Tibial nerve (tissue), 4 donors: ENCODE results near the gene CLEC16A. TPM values are rescaled to one million over a fixed set of nuclear protein-coding genes. Genes with fewer than 3 reads are reported as not detected.
A peak's percentile ranks its signal among the peaks of the same experiment; 100 is the strongest.

Experiments used
- DNase-seq, 2 donors: peaks; one replicate each; pipeline ENCODE4 v3.0.0-alpha.2; 2019; ENCODE audit warnings: low spot score in 2 of 2
- H3K27ac ChIP-seq, 4 donors: fragments of 200-600 bp; sonication (generic) in 3 of 4; one replicate each; pipeline ENCODE4 v1.5.1; 2017 to 2019; ENCODE audit warnings: mild to moderate bottlenecking in 1 of 4
- H3K27me3 ChIP-seq, 2 donors: fragments of 200-600 bp; sonication (generic) in 1 of 2; one replicate each; pipeline versions ENCODE4 v1.5.1 to v1.6.0; 2017 to 2019
- H3K36me3 ChIP-seq, 3 donors: fragments of 200-600 bp; sonication (generic); one replicate each; pipeline ENCODE4 v1.5.1; 2018 to 2019
- H3K4me1 ChIP-seq, 4 donors: fragments of 200-600 bp; sonication (generic) in 3 of 4; one replicate each; pipeline ENCODE4 v1.5.1; 2017 to 2019
- H3K4me3 ChIP-seq, 4 donors: fragments of 200-600 bp; sonication (generic) in 3 of 4; one replicate each; pipeline ENCODE4 v1.5.1; 2017 to 2019; ENCODE audit warnings: mild to moderate bottlenecking in 1 of 4, moderate library complexity in 1 of 4
- H3K9me3 ChIP-seq, 4 donors: fragments of 200-600 bp; sonication (generic) in 3 of 4; one replicate each; pipeline ENCODE4 v1.5.1; 2017 to 2019
- EP300 ChIP-seq, 2 donors: sonication (generic); formaldehyde crosslinking; IDR thresholded peaks; one replicate each; pipeline ENCODE4 v1.6.1; 2017; ENCODE audit warnings: antibody characterized with exemption in 2 of 2, mild to moderate bottlenecking in 1 of 2
- POLR2A ChIP-seq, 2 donors: fragments of 450-650 bp; IDR thresholded peaks; one replicate each; pipeline ENCODE4 v1.6.1; 2017; ENCODE audit warnings: antibody characterized with exemption in 2 of 2, mild to moderate bottlenecking in 2 of 2, moderate library complexity in 2 of 2
- WGBS, 2 donors: methylation state at CpG; one replicate each; pipeline ENCODE4 v1.1.5; 2018; 5-methylcytosine and 5-hydroxymethylcytosine counted together
- total RNA-seq, 4 donors: library from RNA; depleted of rRNA; stranded (reverse); fragments of >200 nt; gene quantifications; one replicate each; pipeline ENCODE4 v1.1.0, GENCODE V29; 2016
- TF ChIP-seq, protein P1 (sequence below), 5 experiments: fragments of 200-600 bp in 3 of 5; fragments of 450-650 bp in 2 of 5; sonication (generic) in 3 of 5; IDR thresholded peaks; one replicate each; pipeline ENCODE4 v1.5.1; 2016 to 2019; ENCODE audit warnings: antibody characterized with exemption in 5 of 5, mild to moderate bottlenecking in 3 of 5, moderate library complexity in 2 of 5

Gene CLEC16A
- total RNA-seq, 4 donors from 2014 or later = 37.4 to 70.2 (median 55.2) TPM

DNA sequence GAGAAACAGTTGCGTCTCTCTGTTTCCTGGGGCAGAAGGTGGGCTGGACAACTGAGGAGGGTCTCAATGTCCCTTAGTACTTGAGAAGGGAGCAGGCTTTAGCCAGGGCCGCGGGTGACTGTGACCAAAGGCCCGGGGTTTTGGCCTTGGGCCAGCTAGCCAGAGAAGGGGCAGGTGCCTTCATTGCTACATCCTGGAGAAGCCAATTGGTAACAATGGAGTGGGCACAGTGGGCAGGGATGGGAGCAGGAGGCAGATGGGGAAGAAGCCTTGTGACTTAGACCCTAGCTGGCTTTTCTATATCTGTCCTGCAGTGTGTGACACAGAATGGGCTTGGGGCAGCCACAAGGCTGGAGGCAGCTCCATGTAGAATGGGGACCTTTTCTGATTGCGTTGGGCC lies 46.0 kb downstream of the CLEC16A start:
- no peak for DNase-seq
- TF ChIP-seq POLR2A (IDR thresholded peaks at IDR 0.05) = no peak
- no peak for TF ChIP-seq EP300 (IDR thresholded peaks at IDR 0.05)
- TF ChIP-seq, protein P1, sequence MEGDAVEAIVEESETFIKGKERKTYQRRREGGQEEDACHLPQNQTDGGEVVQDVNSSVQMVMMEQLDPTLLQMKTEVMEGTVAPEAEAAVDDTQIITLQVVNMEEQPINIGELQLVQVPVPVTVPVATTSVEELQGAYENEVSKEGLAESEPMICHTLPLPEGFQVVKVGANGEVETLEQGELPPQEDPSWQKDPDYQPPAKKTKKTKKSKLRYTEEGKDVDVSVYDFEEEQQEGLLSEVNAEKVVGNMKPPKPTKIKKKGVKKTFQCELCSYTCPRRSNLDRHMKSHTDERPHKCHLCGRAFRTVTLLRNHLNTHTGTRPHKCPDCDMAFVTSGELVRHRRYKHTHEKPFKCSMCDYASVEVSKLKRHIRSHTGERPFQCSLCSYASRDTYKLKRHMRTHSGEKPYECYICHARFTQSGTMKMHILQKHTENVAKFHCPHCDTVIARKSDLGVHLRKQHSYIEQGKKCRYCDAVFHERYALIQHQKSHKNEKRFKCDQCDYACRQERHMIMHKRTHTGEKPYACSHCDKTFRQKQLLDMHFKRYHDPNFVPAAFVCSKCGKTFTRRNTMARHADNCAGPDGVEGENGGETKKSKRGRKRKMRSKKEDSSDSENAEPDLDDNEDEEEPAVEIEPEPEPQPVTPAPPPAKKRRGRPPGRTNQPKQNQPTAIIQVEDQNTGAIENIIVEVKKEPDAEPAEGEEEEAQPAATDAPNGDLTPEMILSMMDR (IDR thresholded peaks at IDR 0.05) = no peak
- 85 to 87% methylated on average over 5 of the region's 5 CpGs for WGBS, 2 donors
- H3K27me3 ChIP-seq = no peaks in the 10 kb centered on the region
- no peak overlapping the region for H3K4me3 ChIP-seq
- no peaks in the 10 kb centered on the region for H3K9me3 ChIP-seq
- no peak overlapping the region for H3K27ac ChIP-seq
- H3K4me1 ChIP-seq = peaks cover 0 to 16% (median 0%) of the 10 kb centered on the region in 4 donors
- peaks cover 0 to 41% (median 20%) of the 10 kb centered on the region in 3 donors for H3K36me3 ChIP-seq

DNA sequence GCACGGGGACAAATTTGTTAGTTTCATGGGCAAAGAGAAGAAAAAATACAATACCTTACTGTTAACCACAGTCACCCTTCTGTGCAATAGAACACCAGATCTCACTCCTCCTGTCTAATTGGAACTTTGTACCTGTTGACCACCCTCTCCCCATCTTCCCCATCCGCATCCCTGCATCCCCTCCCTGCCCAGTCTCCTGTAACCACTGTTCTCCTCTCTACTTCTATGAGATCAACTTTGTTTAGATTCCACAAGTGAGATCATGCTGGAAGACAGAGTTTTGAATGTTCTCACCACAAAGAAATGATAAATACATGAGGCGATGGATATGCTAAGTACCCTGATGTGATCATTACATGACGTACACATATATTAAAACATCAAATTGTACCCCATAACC lies 47.7 kb downstream of the CLEC16A start:
- no peak for TF ChIP-seq POLR2A (IDR thresholded peaks at IDR 0.05)
- TF ChIP-seq EP300 (IDR thresholded peaks at IDR 0.05) = no peak
- TF ChIP-seq, protein P1 (IDR thresholded peaks at IDR 0.05) = no peak
- no peaks in the 10 kb centered on the region for H3K27me3 ChIP-seq
- H3K36me3 ChIP-seq = peaks cover 0 to 57% (median 16%) of the 10 kb centered on the region in 3 donors
- H3K4me1 ChIP-seq = peaks cover 0 to 16% (median 0%) of the 10 kb centered on the region in 4 donors
- no peak for DNase-seq
- 59 to 69% methylated on average over 4 of the region's 4 CpGs for WGBS, 2 donors
- H3K4me3 ChIP-seq = no peak overlapping the region
- no peak overlapping the region for H3K27ac ChIP-seq
- no peaks in the 10 kb centered on the region for H3K9me3 ChIP-seq

DNA sequence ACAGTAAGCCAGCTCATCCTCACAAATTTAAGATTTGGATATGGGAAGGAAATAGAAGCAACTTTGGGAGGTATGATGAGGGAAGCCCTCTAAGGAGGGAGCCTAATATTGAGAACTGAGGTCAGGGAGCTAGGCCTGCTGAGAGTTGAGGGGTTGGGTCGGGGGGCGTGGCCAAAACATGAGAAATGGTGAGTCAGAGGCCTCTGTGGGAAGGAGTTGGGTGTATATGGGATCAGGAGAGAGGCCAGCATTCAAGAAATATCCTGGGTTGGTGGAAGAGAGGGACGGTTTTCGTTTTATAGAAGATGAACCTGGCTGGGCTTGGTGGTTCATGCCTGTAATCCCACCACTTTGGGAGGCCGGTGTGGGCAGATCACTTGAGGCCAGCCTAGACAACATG lies 48.4 kb downstream of the CLEC16A start:
- peaks cover 0 to 54% (median 16%) of the 10 kb centered on the region in 3 donors for H3K36me3 ChIP-seq
- no peaks in the 10 kb centered on the region for H3K27me3 ChIP-seq
- TF ChIP-seq, protein P1 (IDR thresholded peaks at IDR 0.05) = no peak
- TF ChIP-seq EP300 (IDR thresholded peaks at IDR 0.05) (no peak), POLR2A (IDR thresholded peaks at IDR 0.05) (no peak)
- no peaks in the 10 kb centered on the region for H3K9me3 ChIP-seq
- no peak overlapping the region for H3K4me3 ChIP-seq
- peak overlapping the region in 1 of 4 donors; percentile 2 for H3K27ac ChIP-seq
- WGBS, 2 donors = 74 to 76% methylated on average over 5 of the region's 5 CpGs
- DNase-seq = no peak
- peaks cover 0 to 16% (median 0%) of the 10 kb centered on the region in 4 donors for H3K4me1 ChIP-seq

DNA sequence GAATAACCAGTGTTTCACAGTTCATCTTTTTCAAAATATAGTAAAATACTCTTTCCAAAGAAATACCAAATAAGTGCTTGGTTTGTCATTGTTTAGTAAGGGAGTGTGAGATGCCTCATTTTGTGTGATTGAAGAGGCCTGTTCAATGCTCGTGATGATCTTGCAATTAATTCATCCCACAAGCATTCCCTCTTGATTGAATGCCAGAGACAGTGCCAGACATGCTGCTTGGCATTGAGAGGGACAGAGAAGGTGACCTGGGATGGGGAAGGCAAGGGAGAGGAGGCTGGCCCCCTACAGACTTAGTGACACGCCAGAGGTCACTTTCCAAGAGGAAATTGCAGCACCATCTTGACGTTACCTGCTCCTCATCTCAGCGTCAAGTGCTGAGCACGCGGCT lies 49.3 kb downstream of the CLEC16A start:
- Histone ChIP-seq H3K4me1 (peaks cover 0 to 16% (median 0%) of the 10 kb centered on the region in 4 donors), H3K36me3 (peaks cover 0 to 58% (median 12%) of the 10 kb centered on the region in 3 donors), H3K27ac (no peak overlapping the region), H3K27me3 (no peaks in the 10 kb centered on the region), H3K4me3 (no peak overlapping the region), H3K9me3 (no peaks in the 10 kb centered on the region)
- 82 to 85% methylated on average over 6 of the region's 6 CpGs for WGBS, 2 donors
- DNase-seq = no peak
- TF ChIP-seq EP300 (IDR thresholded peaks at IDR 0.05) (no peak), POLR2A (IDR thresholded peaks at IDR 0.05) (no peak)
- TF ChIP-seq, protein P1 (IDR thresholded peaks at IDR 0.05) = no peak

DNA sequence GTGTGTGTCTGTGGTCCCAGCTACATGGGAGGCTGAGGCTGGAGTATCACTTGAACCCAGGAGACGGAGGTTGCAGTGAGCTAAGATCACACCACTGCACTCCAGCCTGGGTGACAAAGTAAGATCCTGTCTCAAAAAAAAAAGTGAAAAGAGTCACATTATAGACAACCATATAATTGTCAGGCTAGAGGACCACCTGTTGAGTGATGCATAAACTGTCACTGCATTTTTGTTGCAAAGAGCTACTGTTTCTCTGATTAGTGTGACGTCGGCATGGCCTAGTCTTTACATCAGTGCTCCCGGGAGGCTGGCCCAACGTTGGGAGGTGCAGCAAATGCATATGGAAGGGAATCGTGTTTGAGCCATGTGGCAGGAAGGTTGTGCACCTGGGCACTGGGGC lies 50.2 kb downstream of the CLEC16A start:
- DNase-seq = no peak
- Histone ChIP-seq H3K4me1 (peaks cover 0 to 16% (median 0%) of the 10 kb centered on the region in 4 donors), H3K27me3 (no peaks in the 10 kb centered on the region), H3K27ac (no peak overlapping the region), H3K9me3 (no peaks in the 10 kb centered on the region), H3K36me3 (peaks cover 0 to 51% (median 12%) of the 10 kb centered on the region in 3 donors), H3K4me3 (no peak overlapping the region)
- TF ChIP-seq EP300 (IDR thresholded peaks at IDR 0.05) (no peak), POLR2A (IDR thresholded peaks at IDR 0.05) (no peak)
- TF ChIP-seq, protein P1 (IDR thresholded peaks at IDR 0.05) = no peak
- WGBS, 2 donors = 85 to 90% methylated on average over 6 of the region's 6 CpGs
